ENCODE measurements around the gene CACNA1F. TPM values are rescaled to one million over a fixed set of nuclear protein-coding genes. Genes with fewer than 3 reads are reported as not detected.

The CACNA1F gene
- total RNA-seq, 2 experiments from 2014 or later, result 0.11 to 0.18 TPM

- ChIA-PET CTCF (interaction anchor here (0.6 to 2.1 kb wide), 20 partner anchors 8 to 507 kb away, joined by 3 to 26 read pairs (median 4); partner anchors contain the start of gene PLP2), POLR2A (interaction anchor here (0.5 to 1.2 kb wide), 6 partner anchors 11 to 717 kb away, joined by 3 to 5 read pairs (median 4); no protein-coding TSS in a partner anchor)
- ATAC-seq, result peak; percentile 39
- Mint-ChIP-seq H3K27me3 (ENCODE audit: low read depth) (no peaks in the 10 kb centered on the region), H3K4me3 (peak overlapping the region; percentile 89), H3K27ac (peak overlapping the region; percentile 94), H3K9me3 (ENCODE audit: insufficient read depth) (no peaks in the 10 kb centered on the region), H3K4me1 (ENCODE audit: low read depth) (peaks cover 19% of the 10 kb centered on the region), H3K36me3 (ENCODE audit: low read depth) (peaks cover 3% of the 10 kb centered on the region)
- DNase-seq, result peak; percentile 56
Measured at GRCh38 chrX:49155243-49155899, 77.8 kb downstream of the CACNA1F start.

Other genes with a start within 250 kb of the CACNA1F start
- 10 to 100 TPM; 81.8 to 82.7 TPM for gene GRIPAP1, start 231.1 kb downstream of the CACNA1F start, total RNA-seq
- gene TFE3, start 190.0 kb downstream of the CACNA1F start, total RNA-seq, result 10 to 100 TPM; 17.6 to 18.2 TPM
- gene CCDC120, start 174.3 kb downstream of the CACNA1F start, total RNA-seq, result 1 to 10 TPM; 5.0 to 5.4 TPM
- 10 to 100 TPM; 19.7 to 22.6 TPM for gene PRAF2, start 159.3 kb downstream of the CACNA1F start, total RNA-seq
- 10 to 100 TPM; 29.1 to 29.4 TPM for gene WDR45, start 153.5 kb downstream of the CACNA1F start, total RNA-seq
- gene GPKOW, start 109.6 kb downstream of the CACNA1F start, total RNA-seq, result 10 to 100 TPM; 26.1 to 26.2 TPM
- gene MAGIX, start 70.6 kb downstream of the CACNA1F start, total RNA-seq, result 1 to 10 TPM in 1 of 2 experiments, under 1 TPM in 1; 0.97 to 1.5 TPM
- 100 to 1,000 TPM; 203 to 214 TPM for gene PLP2, start 61.4 kb downstream of the CACNA1F start, total RNA-seq
- gene PRICKLE3, start 47.0 kb downstream of the CACNA1F start, total RNA-seq, result 10 to 100 TPM; 13.9 TPM
- gene SYP, start 33.1 kb downstream of the CACNA1F start, total RNA-seq, result 1 to 10 TPM; 1.1 to 2.6 TPM
- gene CCDC22, start 2.1 kb upstream of the CACNA1F start, total RNA-seq, result 10 to 100 TPM; 27.3 to 32.2 TPM
- 10 to 100 TPM; 14.6 to 15.4 TPM for gene FOXP3, start 31.4 kb upstream of the CACNA1F start, total RNA-seq
- 1 to 10 TPM; 8.0 to 8.5 TPM for gene PPP1R3F, start 36.5 kb upstream of the CACNA1F start, total RNA-seq
- gene GAGE10, start 70.3 kb upstream of the CACNA1F start, total RNA-seq, result not detected
- not detected for gene GAGE12J, start 88.7 kb upstream of the CACNA1F start, total RNA-seq
- gene GAGE13, start 98.2 kb upstream of the CACNA1F start, total RNA-seq, result not detected